GM19468 (cell line): Measurements from ENCODE around the gene MPPED1.

Experiments used
- ATAC-seq: cut with Tn5 transposase; IDR thresholded peaks from one replicate; pipeline ENCODE4 v1.9.1; 2021; ENCODE audit warnings: mild to moderate bottlenecking, moderate library complexity, moderate number of reproducible peaks; ENCODE audit not compliant: unreplicated experiment; ENCODE audit errors: extremely low read depth

The MPPED1 gene

GRCh38 chr22:43554259-43554636 lies 142.4 kb downstream of the MPPED1 start:
- no peak for ATAC-seq

GRCh38 chr22:43554694-43555365 lies 143.0 kb downstream of the MPPED1 start:
- no peak for ATAC-seq

GRCh38 chr22:43555561-43556515 lies 144.0 kb downstream of the MPPED1 start:
- ATAC-seq, result no peak
